Thyroid gland (tissue), 4 donors: ENCODE data around the gene FOXF1. TPM values are rescaled to one million over a fixed set of nuclear protein-coding genes. Genes with fewer than 3 reads are reported as not detected.

Experiments
- DNase-seq, 2 donors: peaks; one replicate each; pipeline ENCODE4 v3.0.0-alpha.2; 2019
- H3K27ac ChIP-seq, 3 donors: fragments of 200-600 bp; sonication (generic); 1 replicate in 2 of 3; 2 replicates in 1 of 3; pipeline ENCODE4 v1.5.1; 2016 to 2019; ENCODE audit warnings: mild to moderate bottlenecking in 1 of 3, moderate library complexity in 1 of 3
- H3K27me3 ChIP-seq: fragments of 200-600 bp; sonication (generic); one replicate; pipeline ENCODE4 v1.5.1; 2019
- H3K36me3 ChIP-seq, 2 donors: fragments of 200-600 bp; sonication (generic); one replicate each; pipeline ENCODE4 v1.5.1; 2016 to 2019
- H3K4me1 ChIP-seq, 2 donors: fragments of 200-600 bp; sonication (generic); one replicate each; pipeline ENCODE4 v1.5.1; 2017 to 2019
- H3K4me3 ChIP-seq, 3 donors: fragments of 200-600 bp; sonication (generic); replicated peaks in 1 of 3; 1 replicate in 2 of 3; 2 replicates in 1 of 3; pipeline ENCODE4 v1.5.1; 2016; ENCODE audit warnings: mild to moderate bottlenecking in 1 of 3
- H3K9me3 ChIP-seq: fragments of 200-600 bp; sonication (generic); one replicate; pipeline ENCODE4 v1.5.1; 2017
- POLR2A ChIP-seq, 2 donors: fragments of 450-650 bp; IDR thresholded peaks; one replicate each; pipeline ENCODE4 v1.6.1; 2017; ENCODE audit warnings: antibody characterized with exemption in 2 of 2, mild to moderate bottlenecking in 2 of 2, moderate library complexity in 1 of 2
- WGBS, 2 donors: methylation state at CpG; one replicate each; pipeline ENCODE4 v1.1.5; 2017; 5-methylcytosine and 5-hydroxymethylcytosine counted together
- intact Hi-C: fragments of 100-400 bp; cut with DNase I; formaldehyde crosslinking; loops from one replicate; pipeline ENCODE4 v1.15.1; 2023
- total RNA-seq, 4 donors: library from RNA; depleted of rRNA; stranded (reverse); fragments of >200 nt; gene quantifications; one replicate each; pipeline ENCODE4 v1.2.3, GENCODE V29; 2016
- TF ChIP-seq, protein P1 (sequence below), 6 experiments: fragments of 200-600 bp in 3 of 6; fragments of 450-650 bp in 3 of 6; sonication (generic) in 3 of 6; IDR thresholded peaks; one replicate each; pipeline ENCODE4 v1.5.1; 2016 to 2019; ENCODE audit warnings: antibody characterized with exemption in 6 of 6, mild to moderate bottlenecking in 2 of 6, inconsistent platforms in 1 of 6, moderate library complexity in 1 of 6

FOXF1 gene
- total RNA-seq, 4 donors from 2014 or later, result 1.5 to 3.7 (median 2.3) TPM

DNA sequence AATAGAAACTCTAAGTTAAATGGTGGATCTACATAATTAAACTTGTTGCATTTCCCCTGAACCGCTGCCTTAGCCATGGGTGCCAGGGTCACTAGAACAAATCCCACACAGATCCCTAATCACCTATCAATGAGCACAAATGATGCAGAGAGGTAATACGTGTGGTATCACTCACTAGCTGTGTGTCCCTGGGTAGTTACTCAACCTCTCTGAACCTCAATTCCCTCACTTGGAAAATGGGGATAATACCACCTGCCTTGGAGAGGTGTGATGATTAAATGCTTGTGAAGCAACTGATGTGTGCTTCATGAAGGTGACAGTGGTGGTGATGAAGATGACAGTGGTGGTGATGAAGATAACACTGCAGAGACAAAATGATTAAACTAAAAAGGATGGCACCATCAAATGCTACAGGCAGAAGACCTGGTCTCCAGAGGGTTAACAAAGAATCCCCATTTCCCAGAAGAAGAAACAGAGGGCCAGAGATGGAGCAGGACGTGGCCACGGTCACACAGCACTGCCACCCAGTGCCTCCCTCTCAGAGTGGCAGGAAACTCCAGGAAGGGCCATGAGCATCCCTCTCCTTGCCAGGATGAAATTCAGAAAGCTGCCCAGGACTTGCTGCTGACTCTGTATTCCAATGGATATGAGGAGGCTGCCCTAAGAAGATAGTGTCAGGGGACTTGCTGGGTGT is 17.9 kb upstream of the FOXF1 start:
- intact Hi-C loops, result no loop called here
- TF ChIP-seq, protein P1, sequence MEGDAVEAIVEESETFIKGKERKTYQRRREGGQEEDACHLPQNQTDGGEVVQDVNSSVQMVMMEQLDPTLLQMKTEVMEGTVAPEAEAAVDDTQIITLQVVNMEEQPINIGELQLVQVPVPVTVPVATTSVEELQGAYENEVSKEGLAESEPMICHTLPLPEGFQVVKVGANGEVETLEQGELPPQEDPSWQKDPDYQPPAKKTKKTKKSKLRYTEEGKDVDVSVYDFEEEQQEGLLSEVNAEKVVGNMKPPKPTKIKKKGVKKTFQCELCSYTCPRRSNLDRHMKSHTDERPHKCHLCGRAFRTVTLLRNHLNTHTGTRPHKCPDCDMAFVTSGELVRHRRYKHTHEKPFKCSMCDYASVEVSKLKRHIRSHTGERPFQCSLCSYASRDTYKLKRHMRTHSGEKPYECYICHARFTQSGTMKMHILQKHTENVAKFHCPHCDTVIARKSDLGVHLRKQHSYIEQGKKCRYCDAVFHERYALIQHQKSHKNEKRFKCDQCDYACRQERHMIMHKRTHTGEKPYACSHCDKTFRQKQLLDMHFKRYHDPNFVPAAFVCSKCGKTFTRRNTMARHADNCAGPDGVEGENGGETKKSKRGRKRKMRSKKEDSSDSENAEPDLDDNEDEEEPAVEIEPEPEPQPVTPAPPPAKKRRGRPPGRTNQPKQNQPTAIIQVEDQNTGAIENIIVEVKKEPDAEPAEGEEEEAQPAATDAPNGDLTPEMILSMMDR (IDR thresholded peaks at IDR 0.05), result no peak
- no peak for TF ChIP-seq POLR2A (IDR thresholded peaks at IDR 0.05)
- H3K27ac ChIP-seq, result no peak overlapping the region
- H3K9me3 ChIP-seq, result no peaks in the 10 kb centered on the region
- no peak overlapping the region for H3K4me3 ChIP-seq
- H3K4me1 ChIP-seq, result peaks cover 0 to under 1% of the 10 kb centered on the region in 2 donors
- DNase-seq, result no peak
- H3K27me3 ChIP-seq, result peaks cover 10% of the 10 kb centered on the region
- no peaks in the 10 kb centered on the region for H3K36me3 ChIP-seq
- 55 to 73% methylated on average over 4 of the region's 4 CpGs for WGBS, 2 donors

DNA sequence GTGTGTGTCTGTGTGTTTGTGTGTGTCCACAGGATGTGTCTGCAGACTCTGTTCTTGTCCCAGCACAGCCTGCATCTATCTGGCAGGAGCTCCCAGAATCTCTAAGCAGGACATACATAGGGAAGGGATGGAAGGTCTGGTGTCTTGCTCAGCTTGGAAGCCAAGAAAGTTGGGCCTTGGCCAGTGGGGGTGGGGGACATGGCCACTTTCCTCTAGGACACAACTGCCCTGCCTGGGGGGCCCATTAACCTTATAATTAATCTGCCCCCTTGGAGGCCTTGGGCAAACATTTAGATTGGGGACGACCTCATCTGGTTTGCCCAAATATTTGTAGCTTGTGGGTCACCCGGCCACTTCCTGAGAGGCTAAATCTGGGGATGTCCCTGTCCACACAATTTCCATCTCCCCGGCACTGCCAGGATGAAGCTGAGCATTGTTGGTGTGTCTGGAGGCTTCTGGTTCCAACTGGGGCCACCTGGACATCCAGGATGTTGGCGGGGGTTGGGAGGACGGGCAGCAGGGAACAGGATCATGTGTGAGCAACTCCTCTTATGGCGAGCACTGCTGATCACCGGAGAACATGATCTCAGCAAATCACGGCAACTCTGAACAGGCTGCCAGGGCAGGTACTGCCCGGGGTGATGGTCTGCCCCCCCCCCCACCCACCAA is 17.2 kb upstream of the FOXF1 start:
- Histone ChIP-seq H3K4me1 (peaks cover 0 to 3% of the 10 kb centered on the region in 2 donors), H3K27ac (no peak overlapping the region), H3K36me3 (no peaks in the 10 kb centered on the region), H3K9me3 (no peaks in the 10 kb centered on the region), H3K27me3 (peaks cover 15% of the 10 kb centered on the region), H3K4me3 (no peak overlapping the region)
- no peak for DNase-seq
- no peak for TF ChIP-seq POLR2A (IDR thresholded peaks at IDR 0.05)
- TF ChIP-seq, protein P1 (IDR thresholded peaks at IDR 0.05), result no peak
- intact Hi-C loops, result no loop called here
- WGBS, 2 donors, result 26% methylated on average over 7 of the region's 9 CpGs; no CpG with 5 or more reads in 1 of the 2 donors

DNA sequence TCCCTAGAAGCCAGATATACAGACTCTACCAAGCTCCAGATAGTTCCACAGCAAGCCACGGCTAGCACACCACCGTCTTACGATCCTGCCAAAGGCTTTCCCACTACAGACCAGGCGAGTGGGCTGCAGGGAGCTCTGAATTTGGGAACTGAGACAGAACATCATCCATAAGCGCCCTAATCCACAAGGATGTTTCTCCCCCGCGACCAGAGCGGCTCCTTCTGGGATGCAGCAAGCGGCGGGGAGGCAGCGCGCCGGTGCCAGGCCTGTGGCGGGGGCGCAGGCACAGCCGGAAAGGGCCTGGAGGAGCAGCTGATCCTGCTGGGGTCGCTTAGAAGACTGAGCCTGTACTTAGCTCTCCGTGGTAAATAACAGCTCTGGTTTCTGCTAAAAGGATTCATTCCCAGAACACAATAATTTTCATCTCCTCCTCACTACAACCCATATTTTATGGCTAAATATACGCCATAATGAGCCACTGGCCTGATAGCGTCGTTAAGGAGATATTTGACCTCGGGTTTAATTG is 16.2 kb upstream of the FOXF1 start:
- H3K9me3 ChIP-seq, result no peaks in the 10 kb centered on the region
- no peaks in the 10 kb centered on the region for H3K36me3 ChIP-seq
- no peak overlapping the region for H3K27ac ChIP-seq
- WGBS, 2 donors, result 35 to 41% methylated on average over 9 to 22 of the region's 22 CpGs
- TF ChIP-seq, protein P1 (IDR thresholded peaks at IDR 0.05), result no peak
- no peak for TF ChIP-seq POLR2A (IDR thresholded peaks at IDR 0.05)
- no peak overlapping the region for H3K4me3 ChIP-seq
- DNase-seq, result no peak
- intact Hi-C loops, result no loop called here
- H3K27me3 ChIP-seq, result peaks cover 25% of the 10 kb centered on the region
- H3K4me1 ChIP-seq, result peaks cover 3 to 5% of the 10 kb centered on the region in 2 donors

DNA sequence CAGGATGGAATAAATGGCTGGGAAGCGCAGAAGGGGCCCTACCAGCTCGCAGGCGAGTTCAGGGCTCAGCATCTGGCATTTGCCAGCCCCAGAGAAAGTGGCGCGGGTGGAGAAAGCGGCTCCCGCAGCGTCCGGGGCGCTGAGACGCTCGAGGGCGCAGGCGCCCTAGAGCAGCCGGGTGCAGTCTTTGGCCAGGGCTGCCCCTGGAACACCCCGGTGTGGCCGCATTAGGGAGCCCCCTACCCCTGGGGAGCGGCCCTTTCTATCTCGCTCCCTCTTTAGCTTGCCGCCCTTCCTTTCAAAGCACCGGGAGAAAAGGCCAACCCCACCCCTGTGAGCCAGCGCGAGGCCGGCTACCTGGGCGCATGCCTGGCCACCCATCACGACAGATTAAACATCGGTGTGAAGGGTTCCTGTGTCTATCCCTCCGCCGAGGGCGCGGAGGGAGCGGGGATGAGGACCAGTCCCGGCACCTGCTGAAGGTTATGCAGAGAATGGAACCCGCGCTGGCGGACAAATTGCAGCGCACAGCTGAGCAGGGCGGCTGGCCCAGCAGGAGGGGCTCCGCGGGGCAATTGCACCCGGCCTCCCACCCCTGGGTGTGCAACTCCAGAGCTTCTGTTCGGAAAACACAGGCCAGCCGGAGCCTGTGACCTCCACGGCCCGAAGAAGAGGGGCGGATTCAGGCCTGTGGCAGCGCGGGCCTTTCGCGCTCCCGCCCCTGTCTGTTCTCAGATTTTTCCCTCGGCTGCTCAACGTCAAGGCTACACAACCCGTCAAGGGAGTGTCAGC is 15.6 kb upstream of the FOXF1 start:
- Histone ChIP-seq H3K4me1 (peaks cover 3 to 5% of the 10 kb centered on the region in 2 donors), H3K27ac (no peak overlapping the region), H3K27me3 (peaks cover 28% of the 10 kb centered on the region), H3K36me3 (no peaks in the 10 kb centered on the region), H3K4me3 (no peak overlapping the region), H3K9me3 (no peaks in the 10 kb centered on the region)
- intact Hi-C loops, result no loop called here
- TF ChIP-seq POLR2A (IDR thresholded peaks at IDR 0.05), result no peak
- TF ChIP-seq, protein P1 (IDR thresholded peaks at IDR 0.05), result no peak
- 15 to 27% methylated on average over 39 to 48 of the region's 54 CpGs for WGBS, 2 donors
- DNase-seq, result no peak
